ENCODE measurements around the gene KRTAP7-1.

KRTAP7-1 gene

GRCh38 chr21:30829659-30830058 is at the start of gene KRTAP7-1:
TSS of gene KRTAP7-1 (minus strand) at chr21:30829759. CDS start at chr21:30829698, 61 bp downstream.
- DNase-seq = no peak

GRCh38 chr21:30874526-30874925 is 45.0 kb upstream of the KRTAP7-1 start:
- no peak for DNase-seq

- no peak for DNase-seq
Observed at GRCh38 chr21:30847627-30848500, 18.3 kb upstream of the KRTAP7-1 start.

- DNase-seq = no peak
Observed at GRCh38 chr21:30842990-30843389, 13.4 kb upstream of the KRTAP7-1 start.

- DNase-seq = no peak
Observed at GRCh38 chr21:30839304-30839703, 9.7 kb upstream of the KRTAP7-1 start.

GRCh38 chr21:30838536-30838935 is 9.0 kb upstream of the KRTAP7-1 start:
- DNase-seq = no peak

- no peak for DNase-seq
Observed at GRCh38 chr21:30831194-30831765, 1.7 kb upstream of the KRTAP7-1 start.

- DNase-seq = no peak
Observed at GRCh38 chr21:30818837-30819610, 10.5 kb downstream of the KRTAP7-1 start.

- no peak for DNase-seq
Observed at GRCh38 chr21:30813174-30813573, 16.4 kb downstream of the KRTAP7-1 start, which contains the start of gene KRTAP8-1. TSS of gene KRTAP8-1 (minus strand) at chr21:30813274. CDS start at chr21:30813220, 54 bp downstream.

GRCh38 chr21:30800605-30801004 is 29.0 kb downstream of the KRTAP7-1 start:
- DNase-seq = no peak

- no peak for DNase-seq
Observed at GRCh38 chr21:30793581-30794314, 35.8 kb downstream of the KRTAP7-1 start.

GRCh38 chr21:30779249-30779648 is 50.3 kb downstream of the KRTAP7-1 start:
- DNase-seq = no peak
